ENCODE results near the gene CADPS.

Gene CADPS

GRCh38 chr3:62677926-62678325 lies 197.3 kb downstream of the CADPS start:
- no peak for DNase-seq

GRCh38 chr3:62676689-62677271 lies 198.4 kb downstream of the CADPS start:
- no peak for DNase-seq

DNA sequence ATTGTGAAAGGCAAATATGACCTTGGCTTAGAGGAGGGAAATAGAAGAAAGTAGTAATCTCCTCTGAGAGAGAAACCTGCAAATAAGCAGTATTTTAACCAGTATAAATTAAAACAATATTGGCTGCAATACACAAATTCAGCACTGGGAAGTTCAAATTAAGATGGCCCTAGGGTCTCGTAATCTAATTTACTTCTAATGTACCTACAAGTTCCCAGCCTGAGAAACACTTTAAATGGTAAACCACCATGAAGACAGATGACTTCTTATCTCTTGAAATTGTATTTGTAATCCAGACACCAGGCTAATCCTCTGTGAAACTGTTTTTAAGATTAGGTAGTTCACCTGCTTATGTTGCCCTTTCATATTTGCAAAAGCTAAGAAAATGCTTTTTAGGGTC lies 199.7 kb downstream of the CADPS start:
- DNase-seq: no peak

DNA sequence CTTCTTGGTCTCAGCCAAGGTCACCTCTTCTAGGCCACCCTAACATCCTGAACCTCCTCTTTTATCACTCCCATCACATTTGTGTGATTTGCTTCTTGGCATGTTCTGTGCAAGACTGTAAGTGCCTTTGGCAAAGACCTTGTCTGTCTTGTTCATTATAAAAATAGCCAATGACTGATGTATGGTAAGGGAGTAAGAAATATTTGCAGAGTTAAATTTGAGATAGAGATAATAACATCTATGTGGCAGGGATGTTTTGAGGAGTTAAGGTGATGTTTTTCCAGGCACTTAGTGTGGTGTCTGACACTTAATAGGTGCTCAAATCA lies 202.3 kb downstream of the CADPS start:
- no peak for DNase-seq

DNA sequence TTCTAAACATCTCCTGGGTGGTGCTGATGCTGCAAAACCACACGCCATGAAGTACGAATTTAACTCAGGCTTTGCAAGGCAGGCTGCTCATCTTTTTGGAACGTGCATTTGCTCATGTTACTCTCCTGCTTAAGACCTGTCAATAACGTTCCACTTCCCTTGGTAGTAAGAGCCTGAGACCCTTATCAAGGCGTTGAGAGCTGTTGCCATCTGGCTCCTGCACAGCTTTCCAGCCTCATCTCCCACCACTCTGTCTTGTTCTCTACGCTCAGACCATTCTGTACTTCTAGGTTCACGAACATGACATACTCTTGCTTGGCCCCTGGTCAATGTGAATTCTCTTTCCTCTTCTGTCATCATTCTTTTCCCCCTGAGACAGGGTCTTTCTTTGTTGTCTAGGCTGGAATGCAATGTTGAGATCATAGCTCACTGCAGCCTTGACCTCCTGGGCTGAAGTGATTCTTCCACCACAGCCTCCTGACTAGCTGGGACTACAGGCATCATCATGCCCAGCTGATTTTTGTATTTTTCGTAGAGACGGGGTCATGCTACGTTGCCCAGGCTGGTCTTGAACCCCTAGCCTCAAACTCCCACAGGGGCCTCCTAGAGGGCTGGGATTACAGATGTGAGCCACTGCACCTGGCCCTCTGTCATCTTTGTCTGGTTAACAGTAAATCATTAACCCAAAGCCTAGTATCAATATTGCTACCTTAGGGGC lies 202.8 kb downstream of the CADPS start:
- DNase-seq: no peak

GRCh38 chr3:62670351-62670750 lies 204.9 kb downstream of the CADPS start:
- DNase-seq: no peak

DNA sequence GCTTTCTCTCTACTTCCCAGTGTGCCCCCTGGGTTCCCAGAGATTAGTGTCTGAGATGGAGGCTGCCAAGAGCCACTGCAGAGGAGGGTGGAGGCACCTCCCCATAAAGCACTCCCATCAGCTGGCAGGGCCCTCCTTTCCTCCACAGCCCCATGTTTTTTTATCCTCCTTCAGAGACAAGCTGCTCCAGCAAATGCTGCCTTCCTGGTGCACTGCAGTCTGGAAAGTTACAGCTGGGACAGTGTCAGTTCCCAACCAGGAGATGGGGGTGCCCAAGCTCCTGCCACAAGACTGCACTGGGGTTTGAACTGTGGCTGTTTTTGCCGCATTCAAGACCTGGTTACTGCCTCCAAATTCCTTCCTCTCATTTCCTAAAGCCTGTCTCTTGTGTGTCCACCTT lies 206.1 kb downstream of the CADPS start:
- DNase-seq: no peak

- no peak for DNase-seq
Observed at GRCh38 chr3:62667714-62668113, 207.5 kb downstream of the CADPS start.

DNA sequence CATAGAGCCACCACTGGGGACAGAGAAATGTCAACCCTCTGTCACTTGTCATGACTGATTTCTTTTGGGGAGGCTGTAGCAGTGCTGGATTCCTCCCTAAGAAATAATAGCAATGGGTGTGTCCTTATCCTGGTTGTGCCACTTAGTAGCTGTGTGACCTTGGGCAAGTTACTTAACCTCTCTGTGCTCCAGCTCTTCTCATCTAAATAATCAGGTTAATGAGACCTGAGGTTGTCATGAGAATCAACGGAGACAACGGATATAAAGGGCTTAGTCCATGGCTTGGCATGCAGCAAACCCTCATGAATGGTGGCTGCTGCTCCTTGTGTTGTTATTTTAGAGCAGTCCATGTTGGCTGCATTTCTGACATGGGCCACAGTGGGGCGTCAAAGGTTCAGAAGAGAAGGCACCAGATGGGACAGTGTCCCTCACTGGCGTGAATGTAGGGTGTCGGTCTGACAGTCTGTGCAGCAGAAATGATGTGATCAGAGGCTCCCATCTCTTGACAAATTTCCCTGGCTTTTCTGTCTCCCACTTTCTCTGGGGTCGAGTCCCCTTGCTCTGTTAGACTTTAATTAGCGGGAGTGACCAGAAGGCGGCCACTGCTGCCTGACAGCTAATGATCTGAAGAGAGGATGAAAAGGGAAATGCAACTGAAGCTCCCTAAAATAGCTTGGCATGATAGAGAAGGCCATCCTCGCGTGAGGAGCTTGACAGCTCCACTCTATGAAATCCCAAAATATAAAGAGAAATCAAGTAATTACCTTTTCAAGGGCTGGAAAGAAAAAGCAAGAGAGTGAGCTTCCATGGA lies 209.4 kb downstream of the CADPS start:
- no peak for DNase-seq

- no peak for DNase-seq
Observed at GRCh38 chr3:62662677-62663076, 212.5 kb downstream of the CADPS start.

DNA sequence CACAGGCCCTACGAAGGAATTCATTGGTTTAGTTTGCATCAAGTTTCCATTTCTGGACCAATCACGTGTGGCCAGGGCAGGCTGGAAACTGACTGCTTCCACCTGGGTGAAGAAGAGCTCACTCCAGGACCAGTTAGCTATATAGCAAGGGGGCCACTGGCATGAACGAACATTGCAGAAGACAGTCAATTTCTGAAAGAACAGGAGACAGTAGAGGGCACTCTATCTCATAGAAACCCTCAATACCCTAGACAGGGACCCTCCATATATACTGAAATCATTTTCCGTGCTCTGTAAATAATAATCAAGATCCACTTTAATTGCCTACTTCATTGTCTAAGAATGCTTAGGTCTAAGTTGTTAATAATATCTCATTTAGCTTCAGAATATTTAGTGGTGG lies 215.6 kb downstream of the CADPS start:
- DNase-seq: no peak

GRCh38 chr3:62655691-62656063 lies 219.5 kb downstream of the CADPS start:
- no peak for DNase-seq

DNA sequence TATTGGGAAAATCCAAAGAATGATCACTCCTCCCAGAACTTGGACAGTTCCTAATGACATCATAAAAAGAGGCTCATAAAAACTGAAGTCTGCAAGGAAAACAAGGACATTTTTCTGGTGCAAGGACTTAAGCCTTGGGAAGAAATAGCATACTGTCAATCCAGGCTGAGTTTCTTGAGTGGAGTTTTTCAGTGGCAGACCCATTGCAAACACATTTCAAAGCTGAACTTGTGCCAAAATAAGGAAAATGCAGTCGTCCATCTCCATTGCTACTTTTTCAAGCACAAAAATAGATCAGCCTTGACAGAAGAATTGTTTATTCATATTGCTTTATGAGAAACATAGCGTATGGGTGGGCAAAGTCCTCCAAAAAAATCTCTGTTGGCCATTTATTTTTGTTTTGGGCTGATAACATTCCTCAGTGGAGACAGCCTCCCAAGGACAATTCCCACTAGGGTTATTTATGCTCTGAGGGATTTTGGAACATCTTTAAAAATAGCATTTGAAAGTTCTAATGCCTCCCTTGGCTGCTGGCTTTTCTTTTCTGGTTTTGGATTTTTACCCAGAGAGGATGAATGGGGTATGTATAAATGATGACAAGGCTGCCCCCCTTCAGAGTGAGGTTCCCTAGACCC lies 220.0 kb downstream of the CADPS start:
- DNase-seq: no peak

DNA sequence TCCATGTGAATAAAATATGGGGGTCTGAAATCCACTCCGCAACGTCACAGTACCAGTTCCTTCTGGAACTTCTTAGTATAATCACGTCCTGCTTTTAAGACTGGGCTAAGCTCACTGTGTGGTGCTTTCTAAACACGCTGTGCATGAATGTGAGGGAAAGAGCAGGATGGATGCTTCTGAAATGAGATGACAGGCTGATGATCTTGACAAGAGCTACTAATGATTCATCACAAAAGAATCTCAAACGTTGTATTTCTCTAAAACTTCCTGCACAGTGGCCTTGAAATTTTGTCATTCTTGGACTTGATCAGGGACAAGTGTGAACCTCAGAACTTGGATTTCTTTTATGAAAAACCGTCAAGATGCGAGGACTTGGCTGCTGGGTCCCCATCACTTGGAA lies 221.4 kb downstream of the CADPS start:
- DNase-seq: no peak

GRCh38 chr3:62647711-62648110 lies 227.5 kb downstream of the CADPS start:
- no peak for DNase-seq

DNA sequence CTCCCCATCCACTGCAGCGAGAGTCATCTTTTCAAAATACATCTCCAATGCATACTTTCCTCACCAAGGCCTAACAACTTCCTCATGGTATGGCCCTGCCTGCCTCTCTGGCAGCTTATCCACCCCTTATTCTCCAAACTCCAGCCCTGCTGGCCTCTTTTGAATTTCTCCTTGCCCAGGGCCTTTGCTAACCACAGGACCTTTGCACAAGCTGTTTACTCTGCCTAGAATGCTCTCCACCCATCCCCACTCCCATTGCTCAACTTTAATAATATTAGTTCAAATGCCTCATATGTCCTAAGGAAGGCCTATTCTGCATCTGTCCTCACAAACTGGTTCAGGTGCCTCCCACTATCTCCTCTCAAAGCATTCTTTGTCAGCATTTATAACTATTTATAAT lies 230.7 kb downstream of the CADPS start:
- no peak for DNase-seq

DNA sequence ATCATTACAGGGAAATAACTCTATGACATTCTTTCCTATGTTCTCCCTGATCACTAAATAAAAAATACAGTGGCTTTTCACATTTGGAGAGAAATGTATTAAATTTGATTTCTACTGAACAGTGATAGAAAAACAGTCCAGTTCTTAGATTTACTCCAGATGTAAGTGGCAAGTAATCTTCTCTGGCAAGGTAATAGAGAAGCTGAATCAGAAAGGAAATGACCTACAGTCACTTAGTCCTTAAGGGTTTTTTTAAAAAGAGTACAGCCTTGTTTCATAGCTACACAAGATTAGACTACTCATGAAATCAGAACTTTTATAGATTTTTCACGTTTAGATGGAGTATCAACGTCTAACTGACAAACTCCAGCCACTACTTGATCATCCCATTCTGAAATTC lies 236.9 kb downstream of the CADPS start:
- DNase-seq: no peak

DNA sequence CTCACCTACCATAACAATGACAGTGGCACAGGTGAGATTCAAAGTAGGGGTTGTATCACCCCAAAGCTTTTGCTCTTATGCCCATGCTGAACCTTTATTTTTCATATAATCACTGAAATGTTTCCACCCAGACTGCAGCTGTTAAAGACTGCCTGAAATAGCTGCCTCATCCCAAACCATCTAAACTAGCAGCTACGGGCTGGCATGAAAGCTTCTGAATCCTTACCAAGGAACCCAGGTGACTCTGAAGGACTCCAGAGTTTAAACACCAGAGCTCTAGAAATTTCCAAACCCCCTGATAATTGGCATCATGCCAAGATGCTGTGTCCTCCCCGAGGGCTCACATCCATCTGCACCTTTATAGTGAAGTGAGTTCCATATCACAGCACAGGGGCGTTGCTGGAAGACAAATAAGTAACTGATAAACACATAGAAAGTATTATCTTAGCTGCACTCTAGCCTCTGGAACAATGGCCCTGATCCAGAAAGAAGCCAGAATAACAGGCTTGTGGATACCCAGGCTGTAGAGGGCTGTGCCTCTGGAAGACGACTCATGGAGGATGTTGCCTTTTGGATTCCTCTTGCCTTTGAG lies 238.9 kb downstream of the CADPS start:
- no peak for DNase-seq

- no peak for DNase-seq
Observed at GRCh38 chr3:62632510-62633294, 242.5 kb downstream of the CADPS start.

GRCh38 chr3:62631488-62631887 lies 243.7 kb downstream of the CADPS start:
- no peak for DNase-seq

DNA sequence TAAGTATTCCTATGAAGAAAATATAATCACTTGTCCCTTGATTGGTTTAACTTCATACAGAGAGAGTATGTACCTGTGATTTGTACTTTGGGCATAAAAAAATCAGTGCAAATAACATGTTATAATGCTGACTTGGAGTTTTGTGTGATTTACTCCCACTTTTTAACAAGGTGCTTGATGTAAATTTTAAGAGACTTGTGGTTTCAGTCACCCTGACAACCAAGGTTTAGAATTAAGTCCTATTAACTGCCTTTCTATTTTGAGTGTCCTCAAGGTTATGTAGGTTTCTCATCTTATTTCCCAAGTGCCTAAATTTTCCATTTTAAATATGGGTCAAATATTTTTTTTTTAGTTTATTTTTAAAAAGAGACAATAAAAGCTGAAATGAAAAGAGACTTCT lies 244.6 kb downstream of the CADPS start:
- DNase-seq: no peak

DNA sequence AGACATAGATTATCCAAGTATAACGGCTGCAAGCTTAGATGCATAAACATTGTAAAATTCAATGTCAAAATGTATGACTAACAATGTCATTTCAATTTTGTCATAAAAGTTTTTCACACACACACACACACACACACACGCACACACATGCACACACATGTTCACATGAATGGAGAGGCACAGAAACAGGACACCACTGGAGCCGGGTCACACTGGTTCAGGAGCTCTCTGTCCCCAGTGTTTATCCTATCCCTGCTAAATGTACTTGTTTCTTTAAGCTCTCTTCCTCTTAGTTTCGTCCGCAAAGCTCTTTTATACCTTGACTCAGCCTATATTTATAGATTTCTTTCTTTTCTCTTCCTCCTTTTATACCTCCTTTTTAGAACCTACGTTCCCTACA lies 249.9 kb downstream of the CADPS start:
- no peak for DNase-seq

DNA sequence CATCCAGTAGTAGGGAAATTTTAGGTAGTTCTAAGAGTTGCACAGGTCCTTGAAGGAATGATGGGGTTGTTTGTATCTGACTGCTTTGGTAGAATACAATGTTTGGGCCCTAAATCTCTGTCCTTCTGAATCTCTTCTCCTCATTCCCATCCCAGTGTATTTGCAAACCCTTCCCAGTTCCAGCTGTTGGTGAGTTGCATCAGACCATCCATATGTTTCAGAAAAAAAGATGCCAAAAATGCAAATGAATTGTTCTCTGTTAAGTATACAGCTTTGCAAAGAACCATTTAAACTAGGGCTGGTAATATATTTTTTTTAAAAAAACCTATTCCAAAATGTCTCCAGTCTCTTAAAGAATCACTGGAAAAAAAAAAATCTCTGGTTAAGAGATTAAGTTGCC lies 251.0 kb downstream of the CADPS start:
- no peak for DNase-seq

Measured in activated CD8-positive, alpha-beta memory T cell treated with anti-CD3 and anti-CD28 coated beads for 24 hours (primary cell).